PC-3 (cell line): ENCODE measurements around the gene ZNF425.

ENCODE experiments used
- CTCF ChIP-seq: fragments of 300-600 bp; sonication (generic); conservative IDR thresholded peaks from 2 replicates; pipeline ENCODE4 v1.5.1; 2017; ENCODE audit warnings: antibody characterized with exemption, low read depth, mild to moderate bottlenecking, low read length
- EZH2 ChIP-seq: fragments of 300-600 bp; sonication (generic); IDR thresholded peaks from one replicate; pipeline ENCODE4 v1.6.1; 2017; ENCODE audit warnings: antibody characterized with exemption, mild to moderate bottlenecking, low read length; ENCODE audit not compliant: unreplicated experiment

GRCh38 chr7:149153346-149153745 is 27.2 kb upstream of the ZNF425 start:
- TF ChIP-seq CTCF (no peak), EZH2 (no peak)
